ENCODE data around the gene SLFN14.

The SLFN14 gene

GRCh38 chr17:35588196-35588920, 27.7 kb upstream of the SLFN14 start (continued):
- no peak for TF ChIP-seq ZNF701 (tag by site-specific recombination; IDR thresholded peaks at IDR 0.05)
- no peak for TF ChIP-seq ZNF140 (tag by site-specific recombination; IDR thresholded peaks at IDR 0.05)
- no peak for TF ChIP-seq ZNF138 (tag by site-specific recombination; IDR thresholded peaks at IDR 0.05; ENCODE audit: borderline replicate concordance)
- no peak for TF ChIP-seq ZIC2 (tag by site-specific recombination; IDR thresholded peaks at IDR 0.05)
- TF ChIP-seq ZNF555 (tag by site-specific recombination; conservative IDR thresholded peaks at IDR 0.05): no peak
- peak; percentile 95 for TF ChIP-seq PRDM1 (tag by site-specific recombination; IDR thresholded peaks at IDR 0.05)
- TF ChIP-seq FEZF1 (tag by site-specific recombination; IDR thresholded peaks at IDR 0.05): peak; percentile 35; the same call in 1 of the 2 replicates
- no peak for TF ChIP-seq ZNF664 (tag by site-specific recombination; IDR thresholded peaks at IDR 0.05)
- no peak for TF ChIP-seq ZNF184 (tag by site-specific recombination; IDR thresholded peaks at IDR 0.05)
- no peak for TF ChIP-seq ZNF837 (tag by site-specific recombination; IDR thresholded peaks at IDR 0.05)
- no peak; the same call in 1 of the 2 replicates for TF ChIP-seq TRIM28 (IDR thresholded peaks at IDR 0.05; ENCODE audit: borderline replicate concordance, low read length)
- no peak for TF ChIP-seq ZNF433 (tag by site-specific recombination; IDR thresholded peaks at IDR 0.05; ENCODE audit: low read depth)
- peak; percentile 90 for TF ChIP-seq BCL6B (tag by site-specific recombination; IDR thresholded peaks at IDR 0.05)
- TF ChIP-seq, protein P1, sequence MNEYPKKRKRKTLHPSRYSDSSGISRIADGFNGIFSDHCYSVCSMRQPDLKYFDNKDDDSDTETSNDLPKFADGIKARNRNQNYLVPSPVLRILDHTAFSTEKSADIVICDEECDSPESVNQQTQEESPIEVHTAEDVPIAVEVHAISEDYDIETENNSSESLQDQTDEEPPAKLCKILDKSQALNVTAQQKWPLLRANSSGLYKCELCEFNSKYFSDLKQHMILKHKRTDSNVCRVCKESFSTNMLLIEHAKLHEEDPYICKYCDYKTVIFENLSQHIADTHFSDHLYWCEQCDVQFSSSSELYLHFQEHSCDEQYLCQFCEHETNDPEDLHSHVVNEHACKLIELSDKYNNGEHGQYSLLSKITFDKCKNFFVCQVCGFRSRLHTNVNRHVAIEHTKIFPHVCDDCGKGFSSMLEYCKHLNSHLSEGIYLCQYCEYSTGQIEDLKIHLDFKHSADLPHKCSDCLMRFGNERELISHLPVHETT (tag by site-specific recombination; IDR thresholded peaks at IDR 0.05): peak; percentile 74; the same call in 1 of the 2 replicates
- TF ChIP-seq ZNF248 (tag by site-specific recombination; IDR thresholded peaks at IDR 0.05): no peak
- TF ChIP-seq ZBTB8A (tag by site-specific recombination; IDR thresholded peaks at IDR 0.05): no peak
- TF ChIP-seq SP2 (tag by site-specific recombination; IDR thresholded peaks at IDR 0.05): no peak
- TF ChIP-seq ZNF777 (tag by site-specific recombination; IDR thresholded peaks at IDR 0.05; ENCODE audit: borderline replicate concordance): no peak
- peak; percentile 90 for TF ChIP-seq ZNF18 (tag by site-specific recombination; IDR thresholded peaks at IDR 0.05)
- no peak for TF ChIP-seq ZNF16 (tag by site-specific recombination; IDR thresholded peaks at IDR 0.05; ENCODE audit: low read depth)
- no peak for TF ChIP-seq KLF7 (tag by site-specific recombination; IDR thresholded peaks at IDR 0.05; ENCODE audit: borderline replicate concordance)
- TF ChIP-seq, protein P2, sequence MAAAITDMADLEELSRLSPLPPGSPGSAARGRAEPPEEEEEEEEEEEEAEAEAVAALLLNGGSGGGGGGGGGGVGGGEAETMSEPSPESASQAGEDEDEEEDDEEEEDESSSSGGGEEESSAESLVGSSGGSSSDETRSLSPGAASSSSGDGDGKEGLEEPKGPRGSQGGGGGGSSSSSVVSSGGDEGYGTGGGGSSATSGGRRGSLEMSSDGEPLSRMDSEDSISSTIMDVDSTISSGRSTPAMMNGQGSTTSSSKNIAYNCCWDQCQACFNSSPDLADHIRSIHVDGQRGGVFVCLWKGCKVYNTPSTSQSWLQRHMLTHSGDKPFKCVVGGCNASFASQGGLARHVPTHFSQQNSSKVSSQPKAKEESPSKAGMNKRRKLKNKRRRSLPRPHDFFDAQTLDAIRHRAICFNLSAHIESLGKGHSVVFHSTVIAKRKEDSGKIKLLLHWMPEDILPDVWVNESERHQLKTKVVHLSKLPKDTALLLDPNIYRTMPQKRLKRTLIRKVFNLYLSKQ (tag by site-specific recombination; IDR thresholded peaks at IDR 0.05; ENCODE audit: borderline replicate concordance): no peak
- TF ChIP-seq, protein P3, sequence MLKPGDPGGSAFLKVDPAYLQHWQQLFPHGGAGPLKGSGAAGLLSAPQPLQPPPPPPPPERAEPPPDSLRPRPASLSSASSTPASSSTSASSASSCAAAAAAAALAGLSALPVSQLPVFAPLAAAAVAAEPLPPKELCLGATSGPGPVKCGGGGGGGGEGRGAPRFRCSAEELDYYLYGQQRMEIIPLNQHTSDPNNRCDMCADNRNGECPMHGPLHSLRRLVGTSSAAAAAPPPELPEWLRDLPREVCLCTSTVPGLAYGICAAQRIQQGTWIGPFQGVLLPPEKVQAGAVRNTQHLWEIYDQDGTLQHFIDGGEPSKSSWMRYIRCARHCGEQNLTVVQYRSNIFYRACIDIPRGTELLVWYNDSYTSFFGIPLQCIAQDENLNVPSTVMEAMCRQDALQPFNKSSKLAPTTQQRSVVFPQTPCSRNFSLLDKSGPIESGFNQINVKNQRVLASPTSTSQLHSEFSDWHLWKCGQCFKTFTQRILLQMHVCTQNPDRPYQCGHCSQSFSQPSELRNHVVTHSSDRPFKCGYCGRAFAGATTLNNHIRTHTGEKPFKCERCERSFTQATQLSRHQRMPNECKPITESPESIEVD (tag by site-specific recombination; IDR thresholded peaks at IDR 0.05): peak; percentile 85
- no peak for TF ChIP-seq ZNF670 (tag by site-specific recombination; IDR thresholded peaks at IDR 0.05; ENCODE audit: low read depth)
- no peak for TF ChIP-seq ZNF768 (tag by site-specific recombination; IDR thresholded peaks at IDR 0.05)
- no peak for TF ChIP-seq ZSCAN23 (tag by site-specific recombination; IDR thresholded peaks at IDR 0.05)
- TF ChIP-seq, protein P4, sequence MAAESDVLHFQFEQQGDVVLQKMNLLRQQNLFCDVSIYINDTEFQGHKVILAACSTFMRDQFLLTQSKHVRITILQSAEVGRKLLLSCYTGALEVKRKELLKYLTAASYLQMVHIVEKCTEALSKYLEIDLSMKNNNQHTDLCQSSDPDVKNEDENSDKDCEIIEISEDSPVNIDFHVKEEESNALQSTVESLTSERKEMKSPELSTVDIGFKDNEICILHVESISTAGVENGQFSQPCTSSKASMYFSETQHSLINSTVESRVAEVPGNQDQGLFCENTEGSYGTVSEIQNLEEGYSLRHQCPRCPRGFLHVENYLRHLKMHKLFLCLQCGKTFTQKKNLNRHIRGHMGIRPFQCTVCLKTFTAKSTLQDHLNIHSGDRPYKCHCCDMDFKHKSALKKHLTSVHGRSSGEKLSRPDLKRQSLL (tag by site-specific recombination; IDR thresholded peaks at IDR 0.05): peak; percentile 36; the same call in 1 of the 2 replicates
- no peak for TF ChIP-seq ZNF549 (tag by site-specific recombination; IDR thresholded peaks at IDR 0.05)
- no peak for TF ChIP-seq ZSCAN30 (tag by site-specific recombination; IDR thresholded peaks at IDR 0.05)
- peak; percentile 52; the same call in 1 of the 2 replicates for TF ChIP-seq ZNF600 (tag by site-specific recombination; IDR thresholded peaks at IDR 0.05)
- TF ChIP-seq ZNF571 (tag by site-specific recombination; IDR thresholded peaks at IDR 0.05): no peak
- TF ChIP-seq OVOL3 (tag by site-specific recombination; IDR thresholded peaks at IDR 0.05): no peak
